HG03469 (cell line): Measurements from ENCODE around the gene SPDYE2B.
"Not testable (repeated sequence)": the region's sequence is repeated elsewhere in the genome, so short reads cannot be mapped to it uniquely, and the experiment has no call there.

Experiments
- ATAC-seq: cut with Tn5 transposase; IDR thresholded peaks from one replicate; pipeline ENCODE4 v1.9.1; 2021; ENCODE audit warnings: mild to moderate bottlenecking, moderate library complexity, moderate number of reproducible peaks; ENCODE audit not compliant: unreplicated experiment

Gene SPDYE2B

DNA sequence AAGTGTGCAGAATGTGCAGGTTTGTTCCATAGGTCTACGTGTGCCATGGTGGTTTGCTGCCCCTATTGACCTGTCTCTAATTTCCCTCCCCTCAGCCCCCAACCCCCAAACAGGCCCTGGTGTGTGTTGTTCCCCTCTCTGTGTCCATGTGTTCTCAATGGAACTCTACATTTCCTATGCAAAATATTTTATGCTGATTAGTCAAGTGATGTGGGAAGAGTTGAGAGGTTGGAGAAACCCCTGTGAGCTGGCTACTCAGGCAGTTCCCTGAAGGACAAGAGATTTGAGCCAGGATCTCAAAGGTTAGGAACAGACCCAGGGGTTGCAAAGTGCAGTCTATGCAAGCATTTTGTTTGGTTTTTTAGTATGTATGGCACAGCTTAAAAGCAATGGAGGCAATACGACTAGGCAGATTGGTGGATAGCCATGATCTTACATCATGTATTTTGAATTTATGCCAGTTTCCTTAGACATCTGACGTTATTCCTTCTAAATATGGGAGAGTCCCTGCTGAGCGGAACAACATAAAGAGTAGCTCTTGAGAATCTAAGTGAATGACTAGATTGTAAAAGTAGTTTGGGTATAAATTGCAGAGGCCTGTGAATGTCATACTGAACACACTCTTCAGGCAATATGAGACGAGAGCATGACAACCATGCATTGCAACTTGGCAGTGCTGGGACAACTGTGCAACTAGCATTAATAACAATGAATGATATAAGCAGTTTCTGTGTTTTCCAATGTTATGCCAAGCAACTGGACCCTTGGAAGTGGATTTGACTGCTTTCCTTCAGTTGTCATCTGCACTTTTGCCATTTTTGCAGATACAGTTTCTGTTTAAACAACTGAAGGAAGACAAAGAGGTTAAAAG is 47.8 kb downstream of the SPDYE2B start:
- not testable (repeated sequence) for ATAC-seq

DNA sequence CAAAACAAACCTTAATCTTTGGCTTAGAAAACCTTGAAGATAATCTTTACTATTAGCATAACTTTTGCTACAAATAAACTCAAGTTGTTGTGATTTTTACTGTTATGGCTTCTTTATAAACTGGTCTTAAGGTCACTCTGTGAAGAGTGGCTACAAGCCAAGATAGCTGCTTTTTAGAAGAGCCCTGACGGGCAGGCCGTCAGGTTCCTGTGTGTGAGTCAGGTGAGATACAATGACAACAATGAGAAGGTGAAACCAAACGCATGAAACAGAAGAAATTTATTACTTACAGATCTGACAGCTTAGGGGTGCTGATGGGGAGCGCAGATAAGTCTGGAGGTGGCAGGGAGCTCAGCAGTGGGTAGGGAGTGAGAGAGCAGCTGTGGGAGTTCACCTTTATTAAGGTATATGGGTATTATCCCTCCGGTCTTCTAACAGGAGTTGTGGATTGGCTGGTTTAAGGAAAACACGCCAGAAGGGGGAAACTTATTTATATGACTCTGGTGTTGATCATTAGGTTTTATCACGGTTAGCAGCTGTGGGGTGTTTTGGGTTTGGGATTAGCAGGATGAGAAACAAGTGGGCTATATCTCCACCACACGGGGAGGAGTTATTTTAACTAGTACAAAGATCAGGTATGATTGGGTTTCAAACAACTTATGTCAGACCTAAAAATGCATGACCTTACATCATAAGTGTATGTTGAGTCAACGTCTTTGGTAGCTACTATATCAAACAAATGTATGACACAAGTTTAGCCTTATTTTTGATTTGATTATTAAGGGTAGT is 49.0 kb downstream of the SPDYE2B start:
- not testable (repeated sequence) for ATAC-seq
